Left ventricle myocardium inferior (tissue), 1 donor: ENCODE results near the gene CHRNA1. TPM values are rescaled to one million over a fixed set of nuclear protein-coding genes. Genes with fewer than 3 reads are reported as not detected.

ENCODE experiments used
- DNase-seq: peaks from one replicate; pipeline ENCODE4 v3.0.0-alpha.2; 2020
- H3K27ac ChIP-seq: fragments of 200-600 bp; replicated peaks from 2 replicates; pipeline ENCODE4 v1.8.0; 2021
- H3K27me3 ChIP-seq: fragments of 200-600 bp; 2 replicates; pipeline ENCODE4 v1.8.0; 2021; ENCODE audit warnings: low read depth
- H3K36me3 ChIP-seq: fragments of 200-600 bp; 2 replicates; pipeline ENCODE4 v1.8.0; 2021
- H3K4me1 ChIP-seq: fragments of 200-600 bp; 2 replicates; pipeline ENCODE4 v1.8.0; 2021
- H3K4me3 ChIP-seq: fragments of 200-600 bp; 2 replicates; pipeline ENCODE4 v1.8.0; 2021; ENCODE audit warnings: mild to moderate bottlenecking, moderate library complexity
- H3K9me3 ChIP-seq: fragments of 200-600 bp; replicated peaks from 2 replicates; pipeline ENCODE4 v1.8.0; 2021
- intact Hi-C: fragments of 100-400 bp; cut with micrococcal nuclease; formaldehyde crosslinking; loops from one replicate; pipeline ENCODE4 v1.11.0; 2022
- long read RNA-seq: library from polyadenylated mRNA; unstranded; transcript quantifications from one replicate; pipeline ENCODE4 v2.0.0, GENCODE V29; 2021
- total RNA-seq: library from RNA; stranded (reverse); fragmentation: NEBNext Ultra II Directional; extraction: Animal tissue kit (Norgen Biotek cat#: 25700); gene quantifications from one replicate; pipeline ENCODE4 v1.2.1, GENCODE V29; 2021
- TF ChIP-seq, protein P1 (sequence below): fragments of 200-600 bp; IDR thresholded peaks from 2 replicates; pipeline ENCODE4 v1.8.0; 2021; ENCODE audit warnings: antibody characterized with exemption, mild to moderate bottlenecking, borderline replicate concordance
- donor health status: DM: no; HTN: yes; CAD: no; lungs with severe emphysema.

CHRNA1 gene
- total RNA-seq = 0.33 TPM
- long read RNA-seq, partial matches to known transcripts = 1 of 1 reads
- long read RNA-seq, other reads (novel, unspliced or antisense) = 0 of 1 reads

DNA sequence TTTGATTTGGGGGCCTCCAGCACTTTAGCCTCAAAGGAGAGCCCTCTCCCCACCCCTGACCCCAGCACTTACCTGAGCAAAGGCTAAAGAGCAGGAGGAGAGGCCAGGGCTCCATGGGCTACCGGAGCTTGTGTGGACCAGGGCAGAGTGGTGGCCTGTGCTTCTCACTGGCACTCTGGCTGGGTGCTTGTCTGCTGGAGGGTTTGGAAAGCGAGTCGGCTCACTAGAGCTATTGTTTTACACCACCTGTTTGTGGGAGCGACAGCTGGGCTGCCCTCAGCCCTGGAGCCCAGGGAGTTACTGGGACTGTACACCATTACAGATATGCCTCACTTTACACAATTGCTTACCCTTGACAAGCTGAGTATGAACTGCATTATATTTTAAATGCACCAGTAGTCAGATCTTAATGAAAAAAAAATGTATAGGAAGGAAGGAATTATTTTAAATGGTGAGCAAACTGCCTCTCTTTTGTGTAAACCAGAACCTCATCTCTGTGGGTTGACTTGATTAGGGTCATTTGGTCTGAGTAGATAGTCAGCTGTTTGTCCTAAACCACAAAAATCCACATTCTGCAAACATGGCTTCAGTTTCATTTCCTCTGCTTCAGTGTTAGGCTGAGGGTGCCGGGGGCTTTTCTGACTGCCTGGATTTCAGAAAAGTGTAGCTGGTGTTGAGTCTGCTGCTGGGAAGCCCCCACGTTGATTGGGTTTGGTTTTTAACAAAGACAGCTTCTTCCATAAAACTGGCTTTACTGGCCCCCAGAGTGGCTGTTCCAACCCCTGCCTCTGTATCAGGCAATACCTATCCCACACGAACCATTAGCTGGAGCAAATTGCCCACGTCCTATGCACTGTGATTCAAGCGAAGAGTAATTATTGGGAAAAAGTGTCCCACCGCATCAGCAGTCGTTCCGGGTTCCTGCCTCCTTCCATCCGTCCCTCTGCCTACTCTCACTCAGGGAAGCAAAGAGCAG is at the start of gene CHRNA1:
CHRNA1 (minus strand) TSS at position 193 of the 976 bp plus-strand sequence; CDS start at position 115, 78 bp downstream.
- intact Hi-C loops = no loop called here
- H3K27me3 ChIP-seq = no peaks in the 10 kb centered on the region
- no peak within 1 kb of the TSS for H3K4me3 ChIP-seq
- TF ChIP-seq, protein P1, sequence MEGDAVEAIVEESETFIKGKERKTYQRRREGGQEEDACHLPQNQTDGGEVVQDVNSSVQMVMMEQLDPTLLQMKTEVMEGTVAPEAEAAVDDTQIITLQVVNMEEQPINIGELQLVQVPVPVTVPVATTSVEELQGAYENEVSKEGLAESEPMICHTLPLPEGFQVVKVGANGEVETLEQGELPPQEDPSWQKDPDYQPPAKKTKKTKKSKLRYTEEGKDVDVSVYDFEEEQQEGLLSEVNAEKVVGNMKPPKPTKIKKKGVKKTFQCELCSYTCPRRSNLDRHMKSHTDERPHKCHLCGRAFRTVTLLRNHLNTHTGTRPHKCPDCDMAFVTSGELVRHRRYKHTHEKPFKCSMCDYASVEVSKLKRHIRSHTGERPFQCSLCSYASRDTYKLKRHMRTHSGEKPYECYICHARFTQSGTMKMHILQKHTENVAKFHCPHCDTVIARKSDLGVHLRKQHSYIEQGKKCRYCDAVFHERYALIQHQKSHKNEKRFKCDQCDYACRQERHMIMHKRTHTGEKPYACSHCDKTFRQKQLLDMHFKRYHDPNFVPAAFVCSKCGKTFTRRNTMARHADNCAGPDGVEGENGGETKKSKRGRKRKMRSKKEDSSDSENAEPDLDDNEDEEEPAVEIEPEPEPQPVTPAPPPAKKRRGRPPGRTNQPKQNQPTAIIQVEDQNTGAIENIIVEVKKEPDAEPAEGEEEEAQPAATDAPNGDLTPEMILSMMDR = no peak
- H3K36me3 ChIP-seq = no peaks in the 10 kb centered on the region
- peaks cover 20% of the 10 kb centered on the region for H3K4me1 ChIP-seq
- H3K9me3 ChIP-seq = no peaks in the 10 kb centered on the region
- no peak for DNase-seq
- no peak within 1 kb of the TSS for H3K27ac ChIP-seq

- no peak for DNase-seq
- H3K36me3 ChIP-seq = peaks cover 19% of the 10 kb centered on the region
- TF ChIP-seq, protein P1 = no peak
- no peak overlapping the region for H3K4me3 ChIP-seq
- no peak overlapping the region for H3K27ac ChIP-seq
- intact Hi-C loops = no loop called here
- H3K27me3 ChIP-seq = no peaks in the 10 kb centered on the region
- H3K4me1 ChIP-seq = peaks cover 12% of the 10 kb centered on the region
- H3K9me3 ChIP-seq = no peaks in the 10 kb centered on the region
Measured at GRCh38 chr2:174812037-174812436, 47.8 kb upstream of the CHRNA1 start.

DNA sequence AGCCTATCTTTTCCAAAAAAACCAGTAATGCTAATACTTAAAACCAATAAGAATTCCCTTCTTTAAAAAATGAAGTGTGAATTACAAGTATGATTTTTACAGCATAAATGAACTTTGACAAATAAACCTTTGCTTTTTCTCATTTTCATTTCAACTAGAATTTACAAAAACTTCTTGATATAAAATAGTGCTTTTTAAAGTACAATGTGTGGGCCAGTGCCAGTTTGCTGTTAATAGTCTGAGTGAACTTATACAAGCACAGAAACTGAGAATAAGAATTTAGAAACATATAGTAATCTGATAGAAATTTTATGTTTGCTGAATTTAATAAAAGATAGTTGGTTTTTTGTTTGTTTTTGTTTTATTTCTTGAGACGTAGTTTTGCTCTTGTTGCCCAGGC is 43.7 kb upstream of the CHRNA1 start:
- no peak for DNase-seq
- peaks cover 32% of the 10 kb centered on the region for H3K4me1 ChIP-seq
- intact Hi-C loops = no loop called here
- no peaks in the 10 kb centered on the region for H3K27me3 ChIP-seq
- no peak overlapping the region for H3K4me3 ChIP-seq
- H3K9me3 ChIP-seq = no peaks in the 10 kb centered on the region
- peaks cover 19% of the 10 kb centered on the region for H3K36me3 ChIP-seq
- TF ChIP-seq, protein P1 = no peak
- H3K27ac ChIP-seq = peak overlapping the region; percentile 66

DNA sequence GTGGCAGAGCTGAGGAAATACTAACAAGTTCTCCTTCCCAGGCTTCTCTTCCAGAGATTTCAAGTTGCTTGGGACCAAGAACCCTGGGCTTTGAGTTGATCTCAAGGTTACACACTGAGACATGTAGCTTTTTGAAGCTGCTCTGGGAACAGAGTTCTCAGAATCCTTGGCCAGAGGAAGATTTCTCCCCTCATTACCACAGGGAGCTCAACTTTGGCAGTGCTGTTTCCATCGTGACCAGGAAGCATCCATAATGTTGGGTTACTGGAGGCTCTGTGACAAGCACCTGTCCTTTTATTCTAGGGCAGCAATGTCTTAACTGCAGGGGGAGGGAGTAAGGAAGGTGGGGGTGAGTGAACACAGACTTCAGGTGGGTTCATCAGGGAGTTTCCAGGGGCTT is 41.5 kb upstream of the CHRNA1 start:
- DNase-seq = no peak
- Histone ChIP-seq H3K4me1 (peaks cover 32% of the 10 kb centered on the region), H3K27me3 (no peaks in the 10 kb centered on the region), H3K27ac (no peak overlapping the region), H3K9me3 (no peaks in the 10 kb centered on the region), H3K36me3 (peaks cover 21% of the 10 kb centered on the region), H3K4me3 (no peak overlapping the region)
- intact Hi-C loops = no loop called here
- TF ChIP-seq, protein P1 = no peak

DNA sequence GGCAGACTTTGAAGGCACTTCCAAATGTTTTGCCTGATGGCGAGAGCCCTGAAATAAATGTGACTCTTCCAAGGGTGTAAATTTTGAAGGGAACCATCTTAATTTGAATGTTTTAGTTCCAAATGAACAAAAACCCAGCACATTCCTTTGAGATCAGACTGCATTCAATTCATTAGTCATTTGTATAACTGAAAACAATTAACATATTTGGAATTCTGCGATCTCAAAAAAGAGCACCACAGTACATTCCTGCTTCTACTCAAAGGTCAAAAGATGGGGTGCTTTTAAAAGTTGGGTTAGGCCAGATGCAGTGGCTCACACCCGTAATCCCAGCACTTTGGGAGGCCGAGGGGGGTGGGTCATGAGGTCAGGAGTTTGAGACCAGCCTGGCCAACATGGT is 38.2 kb upstream of the CHRNA1 start:
- Histone ChIP-seq H3K27ac (no peak overlapping the region), H3K36me3 (peaks cover 28% of the 10 kb centered on the region), H3K4me1 (peaks cover 22% of the 10 kb centered on the region), H3K27me3 (no peaks in the 10 kb centered on the region), H3K4me3 (no peak overlapping the region), H3K9me3 (no peaks in the 10 kb centered on the region)
- intact Hi-C loops = no loop called here
- TF ChIP-seq, protein P1 = no peak
- DNase-seq = no peak
